Retinal pigment epithelial cell (primary cell): ENCODE results near the gene HUWE1.

Source experiments
- DNase-seq: peaks from one replicate; pipeline ENCODE4 v3.0.0-alpha.2; 2010; ENCODE audit warnings: low read depth
- H3K4me3 ChIP-seq: 2 replicates; pipeline ENCODE4 v1.5.1; 2011; ENCODE audit warnings: mild to moderate bottlenecking, low read length, control low read depth, moderate library complexity
- TF ChIP-seq, protein P1 (sequence below): conservative IDR thresholded peaks from 2 replicates; pipeline ENCODE4 v1.5.1; 2011; ENCODE audit warnings: low read depth, low read length, control low read depth, inconsistent platforms

The HUWE1 gene

DNA sequence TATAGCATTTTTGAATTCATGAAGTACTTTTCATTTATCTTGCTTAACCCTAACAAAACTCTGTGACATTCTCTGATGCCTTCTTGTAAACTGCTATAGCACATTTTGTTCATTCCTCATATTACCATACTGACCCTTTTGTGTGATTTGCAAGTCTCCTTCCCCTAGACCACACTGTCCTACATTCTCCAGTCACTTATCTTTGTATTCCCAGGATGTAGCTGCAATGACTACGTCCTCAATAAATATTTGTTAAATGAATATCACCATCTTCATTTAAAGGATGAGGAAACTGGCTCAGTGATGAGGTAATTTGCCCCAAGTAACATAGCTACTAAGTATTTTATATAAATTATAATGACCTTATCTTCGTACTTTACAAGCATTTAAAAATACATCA is 11.9 kb downstream of the HUWE1 start:
- H3K4me3 ChIP-seq: no peak overlapping the region
- no peak for DNase-seq
- TF ChIP-seq, protein P1, sequence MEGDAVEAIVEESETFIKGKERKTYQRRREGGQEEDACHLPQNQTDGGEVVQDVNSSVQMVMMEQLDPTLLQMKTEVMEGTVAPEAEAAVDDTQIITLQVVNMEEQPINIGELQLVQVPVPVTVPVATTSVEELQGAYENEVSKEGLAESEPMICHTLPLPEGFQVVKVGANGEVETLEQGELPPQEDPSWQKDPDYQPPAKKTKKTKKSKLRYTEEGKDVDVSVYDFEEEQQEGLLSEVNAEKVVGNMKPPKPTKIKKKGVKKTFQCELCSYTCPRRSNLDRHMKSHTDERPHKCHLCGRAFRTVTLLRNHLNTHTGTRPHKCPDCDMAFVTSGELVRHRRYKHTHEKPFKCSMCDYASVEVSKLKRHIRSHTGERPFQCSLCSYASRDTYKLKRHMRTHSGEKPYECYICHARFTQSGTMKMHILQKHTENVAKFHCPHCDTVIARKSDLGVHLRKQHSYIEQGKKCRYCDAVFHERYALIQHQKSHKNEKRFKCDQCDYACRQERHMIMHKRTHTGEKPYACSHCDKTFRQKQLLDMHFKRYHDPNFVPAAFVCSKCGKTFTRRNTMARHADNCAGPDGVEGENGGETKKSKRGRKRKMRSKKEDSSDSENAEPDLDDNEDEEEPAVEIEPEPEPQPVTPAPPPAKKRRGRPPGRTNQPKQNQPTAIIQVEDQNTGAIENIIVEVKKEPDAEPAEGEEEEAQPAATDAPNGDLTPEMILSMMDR: no peak

DNA sequence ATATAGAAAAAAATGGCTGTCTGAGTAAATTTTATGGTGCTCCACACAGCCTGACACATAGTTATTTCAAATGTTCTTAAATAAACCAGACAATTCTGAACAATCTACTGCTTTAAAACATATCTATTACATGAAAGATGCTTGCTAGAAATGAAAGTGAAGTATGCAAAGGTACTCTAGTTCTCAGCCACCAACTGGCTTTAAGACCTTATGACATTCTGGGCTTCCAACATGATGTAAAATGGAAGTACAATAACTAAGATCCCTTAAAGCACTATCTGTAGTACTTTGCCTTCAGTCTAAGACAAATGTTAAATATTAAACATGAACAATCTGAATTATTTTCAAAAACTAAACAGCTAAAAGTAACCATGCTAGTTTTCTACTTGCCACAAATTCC is 17.3 kb downstream of the HUWE1 start:
- no peak for DNase-seq
- H3K4me3 ChIP-seq: no peak overlapping the region
- TF ChIP-seq, protein P1: no peak

DNA sequence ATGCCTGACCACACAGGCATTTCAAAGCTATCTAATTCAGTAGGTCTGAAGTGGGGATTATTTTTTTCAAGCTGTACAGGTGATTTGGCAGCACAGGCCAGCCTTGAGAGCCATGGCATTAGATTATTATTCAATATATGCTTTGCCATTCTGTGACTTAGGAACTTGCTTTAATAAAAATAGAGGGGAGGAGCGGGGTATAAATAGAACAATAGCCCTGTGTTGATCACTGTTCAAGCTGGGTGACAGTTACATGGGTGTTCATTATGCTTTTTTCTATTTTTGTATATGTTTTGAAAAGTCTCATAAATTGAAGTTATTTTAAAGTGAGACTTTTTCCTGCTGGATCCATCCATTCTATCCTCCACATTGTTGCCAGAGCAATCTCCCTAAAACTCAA is 20.3 kb downstream of the HUWE1 start:
- no peak for DNase-seq
- no peak overlapping the region for H3K4me3 ChIP-seq
- TF ChIP-seq, protein P1: no peak

DNA sequence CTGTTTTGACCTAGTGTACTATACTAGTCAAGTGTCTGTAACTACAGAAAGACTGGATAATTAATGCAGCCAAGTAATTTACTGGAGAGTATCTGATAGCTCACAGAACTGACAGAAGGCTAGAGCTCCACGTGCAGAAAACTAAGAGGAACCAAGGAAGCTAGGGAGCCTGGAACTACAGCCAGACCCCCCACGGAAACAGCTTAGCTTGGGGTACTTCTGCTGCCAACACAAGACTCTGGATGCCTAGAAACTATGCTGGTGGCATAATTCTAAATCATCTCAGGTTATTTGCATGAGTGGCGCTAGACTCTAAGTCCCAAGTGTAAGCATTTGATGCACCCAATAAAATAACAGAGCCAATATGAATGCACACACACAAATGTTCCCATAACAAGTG is 26.5 kb downstream of the HUWE1 start:
- H3K4me3 ChIP-seq: no peak overlapping the region
- no peak for DNase-seq
- TF ChIP-seq, protein P1: no peak

DNA sequence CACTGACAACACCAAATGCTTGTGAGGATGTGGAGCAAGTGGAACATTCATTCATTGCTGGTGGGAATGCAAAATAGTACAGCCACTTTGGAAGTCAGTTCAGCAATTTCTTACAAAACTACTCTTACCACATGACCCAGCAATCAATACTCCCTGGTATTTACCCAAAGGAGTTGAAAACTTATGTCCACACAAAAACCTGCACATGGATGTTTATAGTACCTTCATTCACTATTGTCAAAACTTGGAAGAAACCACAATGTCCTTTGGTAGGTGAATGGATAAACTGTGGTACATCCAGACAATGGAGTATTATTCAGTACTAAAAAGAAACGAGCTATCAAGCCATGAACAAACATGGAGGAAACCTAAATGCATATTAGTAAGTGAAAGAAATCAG is 27.5 kb downstream of the HUWE1 start:
- DNase-seq: no peak
- TF ChIP-seq, protein P1: no peak
- no peak overlapping the region for H3K4me3 ChIP-seq

DNA sequence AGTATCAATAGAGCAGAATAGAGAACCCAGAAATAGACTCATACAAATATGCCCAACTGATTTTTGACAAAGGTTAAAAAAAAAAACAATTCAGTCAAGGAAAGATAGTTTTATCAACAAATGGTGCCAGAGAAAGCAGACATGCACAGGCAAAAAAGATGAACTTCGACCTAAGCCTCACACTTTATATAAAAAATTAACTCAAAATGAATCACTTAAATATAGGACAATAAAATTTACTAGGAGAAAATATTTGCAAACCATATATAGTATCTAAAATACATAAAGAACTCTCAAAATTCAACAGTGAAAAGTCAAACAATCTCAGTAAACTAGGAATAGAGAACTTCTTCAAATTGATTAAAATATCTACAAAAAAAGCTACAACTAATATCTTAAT is 29.7 kb downstream of the HUWE1 start:
- no peak for DNase-seq
- TF ChIP-seq, protein P1: no peak

DNA sequence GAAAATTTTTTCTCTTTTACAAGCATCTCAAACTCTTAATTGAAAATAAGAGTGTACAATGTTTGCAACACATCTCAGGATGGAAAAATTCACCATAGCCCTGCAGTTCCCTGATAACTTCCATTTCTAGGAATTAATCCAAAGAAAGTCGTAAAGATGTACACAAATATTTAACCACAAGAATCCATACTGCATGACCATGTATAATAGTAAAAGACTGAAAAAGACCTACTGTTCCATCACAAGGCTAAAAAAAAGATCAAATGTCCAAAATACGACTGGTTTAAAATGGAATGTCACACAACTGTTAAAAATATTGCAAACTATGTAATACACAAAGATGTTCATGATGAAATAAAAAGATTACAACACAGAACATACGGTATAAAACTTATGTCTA is 32.1 kb downstream of the HUWE1 start:
- TF ChIP-seq, protein P1: no peak
- H3K4me3 ChIP-seq: no peak overlapping the region
- no peak for DNase-seq

More for the DNA sequence above, 29.7 kb downstream of the HUWE1 start:
- no peak overlapping the region for H3K4me3 ChIP-seq
